NCI-H526 treated with DMSO at 0.1 percent for 48 hours (cell line): ENCODE measurements around the gene TBCEL.

ENCODE experiments used
- DNase-seq: peaks from one replicate; lab custom pipeline; 2025; lab: John Stamatoyannopoulos, UW

TBCEL gene

DNA sequence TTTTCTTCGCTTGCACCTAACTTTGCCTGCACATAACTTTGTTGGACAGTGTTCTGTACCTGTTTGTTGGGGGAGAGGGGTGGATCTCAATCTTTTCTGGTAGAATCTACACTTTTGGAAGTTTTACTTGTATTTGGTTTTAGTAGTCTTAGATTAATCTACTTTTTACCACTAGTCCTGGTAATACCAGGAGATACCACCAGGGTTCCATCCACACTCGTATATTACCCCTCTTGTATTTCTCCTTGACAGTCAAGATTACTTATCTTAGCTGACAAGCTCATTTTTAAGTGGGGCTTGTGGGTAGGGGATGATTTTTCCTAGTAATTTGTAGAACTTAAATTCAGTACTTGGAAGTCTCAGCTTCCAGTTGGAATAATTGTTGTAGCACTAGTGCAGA is 39.8 kb downstream of the TBCEL start:
- no peak for DNase-seq

DNA sequence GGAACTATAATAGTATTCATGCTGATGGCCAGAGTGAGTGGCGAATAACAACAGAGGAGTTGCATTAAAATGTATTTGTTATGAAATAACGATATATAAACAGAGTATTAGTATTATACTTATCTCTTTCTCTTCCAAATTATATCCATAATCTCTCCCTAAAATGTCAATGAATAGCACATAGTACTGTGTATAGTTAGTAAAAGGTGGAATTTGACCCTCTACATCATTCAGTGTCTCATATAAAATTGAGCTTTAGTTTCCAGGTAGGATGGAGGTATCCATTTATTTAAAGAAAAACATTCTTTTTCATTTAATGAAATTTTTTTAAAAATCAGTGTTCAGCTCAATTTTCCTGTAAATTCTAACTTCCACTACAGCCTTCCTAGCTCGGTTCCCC is 42.7 kb downstream of the TBCEL start:
- no peak for DNase-seq

DNA sequence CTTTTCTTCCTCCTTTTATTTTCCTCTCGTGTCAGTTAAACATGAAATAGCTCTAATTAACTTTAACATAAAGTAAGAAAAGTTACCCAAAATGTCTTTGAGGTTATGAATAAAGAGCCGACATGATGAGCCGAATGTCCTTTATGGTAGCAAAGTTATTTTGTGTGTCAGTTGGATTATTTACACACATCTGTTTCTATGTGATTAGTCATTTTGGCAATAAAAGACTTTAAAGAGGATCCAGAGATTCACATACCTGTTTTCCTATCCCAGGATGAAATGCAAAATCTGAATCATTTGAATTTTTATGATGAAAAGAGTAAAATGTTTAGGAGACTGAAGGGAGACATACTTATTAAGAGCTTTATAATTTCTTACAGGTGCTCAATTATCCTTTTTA is 43.1 kb downstream of the TBCEL start:
- no peak for DNase-seq

DNA sequence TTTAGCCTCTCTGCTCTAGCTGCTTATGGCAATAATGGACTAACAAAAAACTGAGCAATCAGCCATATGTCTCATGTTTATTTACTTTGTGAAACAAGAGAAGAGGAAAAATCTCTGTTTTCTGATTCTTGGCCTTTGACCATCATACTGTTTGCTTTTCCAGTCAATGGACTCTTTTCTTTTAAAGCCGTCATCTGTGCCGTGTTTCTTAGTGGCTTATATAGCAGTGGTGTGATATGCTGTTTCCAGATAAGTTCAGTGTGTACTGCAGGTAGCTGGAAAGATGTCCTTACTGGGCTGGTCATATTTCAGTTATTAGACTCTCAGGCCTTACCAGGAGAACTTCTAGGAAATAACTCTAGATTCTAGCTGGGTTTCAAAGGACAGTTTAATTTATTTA is 43.6 kb downstream of the TBCEL start:
- DNase-seq: peak; percentile 36

DNA sequence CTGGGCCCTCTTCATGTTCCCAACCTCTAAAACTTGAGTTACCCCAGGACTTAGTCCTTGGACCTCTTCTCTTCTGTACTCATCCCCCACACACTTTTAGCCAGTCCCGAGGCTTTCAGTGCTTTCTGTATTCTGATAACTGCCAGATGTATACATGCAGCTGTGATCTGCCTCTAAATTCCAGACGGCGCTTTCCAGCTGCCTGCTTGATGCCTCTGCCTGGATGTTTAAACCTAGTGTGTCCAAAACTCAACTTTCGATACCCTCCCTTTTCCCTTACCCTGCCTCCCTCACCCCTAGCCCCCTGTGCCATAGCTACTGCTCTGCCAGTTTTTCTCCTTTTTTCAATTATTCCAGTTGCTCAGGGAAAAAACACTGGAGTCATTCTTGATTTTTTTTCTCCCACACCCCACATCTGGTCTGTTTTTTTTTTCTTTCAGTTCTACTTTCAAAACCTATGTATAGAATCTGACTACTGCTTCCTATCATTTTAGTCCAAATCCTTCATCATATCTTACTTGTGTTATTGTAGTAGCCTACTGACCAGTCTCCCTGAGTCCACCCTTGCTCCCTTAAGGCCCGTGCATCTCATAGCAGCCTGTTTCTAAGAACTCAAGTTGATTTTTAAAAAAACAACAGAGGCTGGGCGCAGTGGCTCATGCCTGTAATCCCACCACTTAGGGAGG is 44.2 kb downstream of the TBCEL start:
- no peak for DNase-seq

DNA sequence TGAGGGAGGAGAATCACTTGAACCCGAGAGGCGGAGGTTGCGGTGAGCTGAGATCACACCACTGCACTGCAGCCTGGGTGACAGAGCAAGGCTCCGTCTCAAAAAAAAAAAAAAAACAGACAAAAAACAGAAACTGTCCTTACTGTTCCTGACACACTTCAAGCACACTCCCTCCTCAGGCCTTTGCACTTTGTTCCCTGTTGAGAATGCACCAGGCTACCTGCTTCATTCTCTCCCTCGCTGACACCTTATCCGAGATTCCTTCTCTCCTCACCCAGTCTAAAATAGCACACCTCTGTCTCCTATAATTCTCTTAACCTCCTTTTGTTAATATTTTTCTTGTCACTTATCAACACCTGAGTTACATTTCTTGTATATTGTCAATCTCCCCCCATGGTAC is 44.9 kb downstream of the TBCEL start:
- DNase-seq: no peak

DNA sequence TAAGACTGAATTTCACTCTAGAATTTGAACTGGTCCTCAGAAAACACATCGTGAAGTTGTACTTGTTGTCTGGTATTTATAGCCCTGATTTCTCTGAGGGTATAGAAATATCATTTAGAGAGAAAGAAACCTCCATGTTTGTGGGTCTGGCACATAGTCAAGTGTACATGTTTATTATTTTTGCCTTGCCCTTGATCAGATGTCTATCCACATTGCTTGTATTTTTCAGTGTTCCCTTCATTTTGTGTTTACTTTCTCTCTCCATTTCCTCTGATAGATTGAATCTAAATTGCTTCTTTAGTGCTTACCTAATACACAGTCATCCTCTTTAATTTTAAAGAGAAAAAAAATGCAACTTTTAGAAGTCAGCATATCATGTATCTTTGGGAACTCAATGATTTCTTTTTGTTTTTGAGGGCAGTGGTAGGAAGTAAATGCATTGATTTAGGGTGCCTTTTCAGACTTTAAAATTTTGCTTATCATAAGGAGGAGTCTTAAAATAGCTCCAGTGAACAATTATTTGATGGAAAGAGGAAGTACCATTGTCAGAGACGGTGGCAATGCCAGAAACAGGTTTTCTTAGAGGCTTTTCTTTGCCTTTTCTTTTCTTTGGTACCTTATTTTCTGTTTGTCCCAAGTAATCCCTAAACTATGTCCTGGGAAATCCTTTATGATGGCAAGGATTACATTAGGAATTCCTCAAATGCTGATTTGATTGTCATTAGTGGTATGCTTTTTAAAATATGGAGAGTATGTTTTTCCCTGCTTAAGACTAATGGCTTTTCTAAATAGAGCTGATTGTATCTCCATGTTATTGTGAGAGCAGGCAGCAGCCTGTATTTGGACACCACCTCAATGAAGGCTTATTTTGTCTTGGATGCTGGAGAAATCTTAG is 47.3 kb downstream of the TBCEL start:
- no peak for DNase-seq

DNA sequence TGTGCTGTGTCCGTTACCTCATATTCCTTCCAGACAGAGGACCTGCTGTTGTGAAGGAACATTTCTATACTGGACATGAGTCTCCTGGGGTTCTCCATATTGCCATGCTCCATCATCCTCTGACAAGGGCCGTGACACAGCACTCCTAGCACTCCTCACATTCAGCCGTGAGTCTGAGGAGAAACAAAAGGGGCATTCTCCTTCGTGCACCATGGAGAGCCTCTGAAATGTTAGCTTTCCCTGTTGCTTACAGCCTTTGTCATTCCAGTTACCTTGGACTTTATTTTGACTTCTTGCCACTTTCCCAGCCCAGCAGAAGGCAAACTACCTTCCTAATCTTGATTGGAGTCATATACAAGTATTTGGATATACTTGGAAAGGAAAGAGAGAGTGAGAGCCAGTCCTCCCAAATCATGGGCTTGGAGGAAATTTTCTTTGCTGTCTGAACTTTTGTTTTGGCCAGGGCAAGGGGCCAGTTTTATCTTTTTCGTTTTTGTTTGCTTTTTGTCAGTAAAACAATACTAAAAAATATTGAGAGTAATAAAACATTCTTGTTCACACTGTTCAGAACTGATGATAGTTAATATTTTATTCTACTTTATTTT is 48.0 kb downstream of the TBCEL start:
- DNase-seq: no peak

DNA sequence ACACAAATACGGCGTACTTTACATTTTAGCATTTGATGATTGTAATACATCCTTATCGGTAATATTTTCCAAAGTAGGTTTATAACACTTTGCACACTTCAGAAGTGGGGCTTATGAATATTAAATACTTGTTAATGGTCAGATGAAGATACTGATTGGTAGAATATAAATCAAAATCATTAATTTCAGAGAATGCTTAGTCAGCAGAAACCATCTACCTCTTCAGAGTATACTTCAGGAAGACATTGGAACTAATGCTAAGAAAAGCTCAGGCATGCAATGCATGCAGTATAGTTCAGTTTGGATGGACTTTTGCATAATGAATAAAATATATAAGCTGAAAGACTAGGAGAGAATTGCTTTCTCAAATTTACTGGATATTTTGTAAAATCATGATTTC is 57.4 kb downstream of the TBCEL start:
- DNase-seq: no peak

DNA sequence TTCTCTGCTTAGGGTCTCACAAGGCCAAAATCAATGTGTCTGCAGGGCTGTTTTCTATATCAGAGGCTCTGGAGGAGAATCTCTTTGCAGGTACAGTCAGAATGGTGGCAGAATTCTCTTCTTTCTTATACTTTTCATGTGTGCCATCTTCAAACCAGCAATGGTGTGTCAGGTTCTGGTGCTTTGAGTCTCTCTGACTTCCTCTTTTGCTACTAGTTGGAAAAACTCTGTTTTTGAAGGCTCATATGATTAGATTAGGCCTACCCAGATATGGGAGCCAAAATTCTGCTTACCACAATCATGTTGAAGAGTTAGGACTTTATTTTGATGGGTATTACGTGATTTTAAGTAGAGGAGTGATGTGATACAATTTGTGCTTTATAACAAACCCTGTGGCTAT is 58.3 kb downstream of the TBCEL start:
- no peak for DNase-seq

DNA sequence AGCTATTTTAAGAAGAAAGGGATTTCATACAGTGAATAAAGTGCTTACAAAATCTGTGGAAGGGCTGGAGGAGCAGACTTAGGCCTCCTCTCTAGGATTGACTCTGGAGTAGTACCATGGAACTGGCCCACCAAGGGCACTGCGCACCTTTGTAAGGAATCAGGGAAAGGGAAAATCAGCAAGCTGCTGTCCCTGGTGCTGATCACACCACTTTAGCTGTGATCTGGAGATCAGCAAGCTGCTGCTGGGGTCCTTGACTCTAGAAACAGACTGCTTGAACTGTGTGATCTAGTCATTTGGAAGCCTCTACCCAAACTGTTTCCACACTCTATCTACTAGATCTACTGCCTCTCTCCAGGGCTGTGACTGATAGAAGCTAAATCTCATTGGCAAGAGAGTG is 58.8 kb downstream of the TBCEL start:
- no peak for DNase-seq

DNA sequence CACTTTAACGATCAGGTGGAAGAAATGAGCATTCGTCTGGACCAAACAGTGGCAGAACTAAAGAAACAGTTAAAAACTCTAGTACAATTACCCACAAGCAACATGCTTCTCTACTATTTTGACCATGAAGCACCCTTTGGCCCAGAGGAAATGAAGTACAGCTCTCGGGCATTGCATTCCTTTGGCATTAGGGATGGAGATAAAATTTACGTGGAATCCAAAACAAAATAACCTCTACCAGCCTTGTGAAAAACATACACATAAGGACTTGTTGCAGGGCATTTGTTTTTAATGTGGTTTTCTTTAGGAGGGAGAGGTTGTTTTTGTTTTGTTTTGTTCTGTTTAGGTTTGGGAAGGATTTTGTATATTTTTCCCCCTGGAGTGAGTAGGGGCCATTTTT is 63.0 kb downstream of the TBCEL start:
- DNase-seq: no peak

DNA sequence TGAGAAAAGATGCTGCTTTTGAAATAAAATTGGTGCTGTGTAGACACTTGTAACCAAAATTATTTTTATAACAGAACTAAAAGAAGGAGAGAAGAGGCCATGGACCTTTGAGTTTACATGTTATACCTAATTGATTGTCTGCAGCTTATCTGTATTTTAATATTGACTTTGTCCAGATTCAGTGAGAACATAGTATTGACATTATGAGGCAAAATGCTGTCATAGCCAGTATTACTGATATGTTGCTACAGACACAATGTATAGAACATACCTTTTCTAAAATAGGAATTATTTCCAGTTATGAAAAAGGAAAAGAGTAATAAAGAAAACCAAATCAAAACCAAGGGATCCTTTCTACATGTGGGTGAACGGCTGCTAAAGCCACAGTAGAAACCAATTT is 65.7 kb downstream of the TBCEL start:
- no peak for DNase-seq

DNA sequence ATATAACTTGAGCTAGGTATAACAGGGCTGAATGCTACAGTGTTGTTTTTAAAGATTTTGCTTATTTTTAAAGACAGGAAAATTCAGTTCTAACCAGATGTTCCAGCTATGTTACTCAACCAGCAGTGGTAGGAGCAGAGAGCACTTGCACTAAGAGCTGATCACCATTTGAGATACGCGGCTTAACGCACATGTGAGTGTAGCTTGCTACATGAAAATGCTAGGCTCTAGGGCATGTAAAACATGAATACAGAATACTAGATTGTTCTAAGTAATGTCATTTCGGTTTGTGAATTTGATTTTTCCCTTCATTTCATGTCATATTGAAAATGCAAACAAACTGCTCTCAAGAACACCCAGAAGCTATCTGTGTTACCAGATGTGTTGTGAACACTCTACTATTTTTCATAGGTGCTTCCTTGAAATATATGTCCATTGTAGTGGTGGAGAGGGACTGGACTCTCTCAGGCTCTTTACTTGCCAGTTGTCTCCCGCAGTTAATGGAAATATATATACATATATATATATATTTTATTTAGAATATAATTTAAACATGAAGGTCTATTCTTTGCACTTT is 66.3 kb downstream of the TBCEL start:
- DNase-seq: no peak

DNA sequence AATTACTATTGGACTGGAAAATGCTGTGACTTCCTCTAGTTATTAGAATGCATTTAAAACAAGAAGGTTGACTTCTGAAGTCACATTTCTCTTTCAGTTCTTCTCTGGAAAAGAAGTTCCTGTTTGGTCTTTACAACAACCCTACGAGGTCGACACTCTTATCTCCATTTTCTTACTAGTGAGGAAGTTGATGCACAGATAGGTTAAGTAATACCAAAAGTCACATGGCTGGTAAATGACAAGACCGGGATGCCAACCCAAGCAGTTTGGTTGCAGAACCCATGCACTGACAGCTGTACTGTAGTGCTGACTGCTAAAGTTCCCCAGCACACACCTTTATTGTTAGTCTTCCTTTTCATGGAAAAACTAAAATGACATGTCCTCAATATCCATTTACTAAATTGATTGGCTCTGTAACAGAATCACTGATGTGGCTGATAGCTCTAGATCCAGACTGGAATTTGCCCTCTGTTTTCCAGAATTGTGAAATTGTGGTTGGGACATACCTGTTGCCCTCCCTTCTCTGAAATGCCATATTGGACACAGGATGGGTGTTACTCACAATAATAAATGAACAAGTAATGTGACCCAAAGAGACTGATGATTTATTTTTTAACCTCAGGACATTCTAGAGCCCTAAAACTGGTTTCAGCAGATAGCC is 67.7 kb downstream of the TBCEL start:
- no peak for DNase-seq

DNA sequence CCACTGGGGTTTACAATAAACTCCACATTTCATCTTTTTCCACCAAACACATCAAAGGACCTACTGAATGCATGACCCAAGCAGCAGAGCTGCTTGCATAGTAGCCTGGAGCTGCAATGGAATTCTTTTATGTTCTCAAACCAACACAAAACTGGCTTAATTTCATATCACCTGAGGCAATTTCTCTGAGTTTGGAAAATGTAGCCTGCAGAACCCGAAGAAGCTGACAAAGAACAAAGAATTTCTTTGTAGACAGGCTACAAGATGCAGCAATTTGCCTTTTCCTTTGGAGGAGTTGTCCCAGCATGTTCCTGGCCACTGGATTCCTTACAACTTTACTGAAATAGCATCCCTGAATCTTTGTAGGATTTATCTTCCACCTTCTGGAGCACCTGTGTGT is 71.7 kb downstream of the TBCEL start:
- no peak for DNase-seq

DNA sequence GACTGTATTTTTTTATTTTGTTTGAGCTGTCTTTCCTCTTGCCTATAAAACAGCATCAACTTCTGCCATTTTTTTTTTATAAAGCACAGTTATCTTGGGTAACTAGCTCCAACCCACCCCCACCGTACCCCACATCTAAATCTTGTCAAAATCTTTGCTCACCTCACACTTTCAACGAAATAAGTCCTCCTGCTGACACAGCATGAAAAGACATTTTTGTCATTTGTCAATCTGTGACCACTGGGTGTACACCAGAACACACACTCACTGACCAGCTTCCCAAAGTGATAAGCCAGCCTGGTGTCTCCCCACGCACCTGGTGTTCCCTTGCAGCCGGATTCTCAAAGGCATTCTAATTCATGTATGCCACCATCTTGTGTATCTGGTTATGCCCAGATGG is 75.5 kb downstream of the TBCEL start:
- no peak for DNase-seq

DNA sequence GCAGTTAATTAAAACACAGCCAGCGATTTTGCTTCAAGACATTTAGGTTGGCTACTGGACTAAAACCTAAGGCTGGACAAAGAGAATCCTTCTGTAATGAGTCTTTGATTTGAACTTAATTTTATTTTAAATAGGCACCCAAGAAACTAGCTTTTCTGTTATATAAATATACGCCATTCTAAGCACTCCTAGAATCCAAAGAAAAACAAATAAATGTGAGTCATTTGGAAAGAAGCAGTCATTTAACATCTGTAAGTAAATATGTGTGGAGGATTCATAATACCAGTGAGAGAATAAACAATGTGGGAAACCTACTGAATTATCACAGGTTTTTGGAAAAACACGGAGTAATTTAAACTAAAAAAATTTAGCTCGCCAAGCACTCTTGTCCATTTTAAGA is 76.0 kb downstream of the TBCEL start:
- no peak for DNase-seq

DNA sequence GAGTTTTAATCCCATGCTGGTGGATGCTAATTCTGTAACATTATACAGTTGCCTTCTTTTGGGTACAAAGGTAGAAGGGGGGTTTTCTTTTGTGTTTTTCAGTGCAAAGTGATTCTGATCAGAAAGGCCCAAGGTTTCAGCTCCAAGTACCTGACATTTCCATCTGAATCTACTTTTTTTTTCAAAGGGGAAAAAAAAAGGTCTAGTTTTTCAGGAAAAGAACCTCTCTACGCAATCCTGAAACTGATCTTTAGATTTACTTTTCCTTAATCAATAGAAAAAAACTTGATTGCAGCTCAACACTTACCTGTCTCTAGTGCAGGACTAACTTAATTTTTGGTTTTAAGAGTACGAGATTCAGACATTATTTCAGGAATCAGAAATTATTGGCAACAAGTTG is 77.0 kb downstream of the TBCEL start, which contains the start of gene TECTA:
Gene TECTA (plus strand): TSS at position 301 of the 400 bp plus-strand sequence. CDS start 1,423 bp downstream, outside the sequence.
- DNase-seq: peak; percentile 26

DNA sequence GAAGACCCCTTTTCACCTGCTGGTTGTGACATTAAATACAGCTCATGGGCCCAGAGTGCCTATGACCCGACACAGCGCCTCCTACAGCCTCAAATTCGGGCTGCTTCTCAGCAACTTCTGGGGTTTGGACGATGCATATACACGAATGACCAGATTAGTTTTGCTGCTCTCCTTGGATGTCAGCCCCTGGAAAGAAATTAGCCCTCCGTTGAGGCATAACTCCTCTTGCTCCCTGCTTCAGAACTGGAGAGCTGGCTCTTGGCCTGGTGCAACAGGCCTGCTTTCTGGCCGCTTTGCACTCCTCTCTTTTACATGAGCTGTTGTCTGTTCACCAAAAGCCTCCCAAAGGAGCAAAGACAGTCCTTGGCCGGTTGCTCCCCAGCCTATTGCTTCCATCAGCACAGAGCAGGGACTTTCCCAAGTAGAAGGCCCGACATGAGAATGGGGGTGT is 80.4 kb downstream of the TBCEL start:
- DNase-seq: no peak

DNA sequence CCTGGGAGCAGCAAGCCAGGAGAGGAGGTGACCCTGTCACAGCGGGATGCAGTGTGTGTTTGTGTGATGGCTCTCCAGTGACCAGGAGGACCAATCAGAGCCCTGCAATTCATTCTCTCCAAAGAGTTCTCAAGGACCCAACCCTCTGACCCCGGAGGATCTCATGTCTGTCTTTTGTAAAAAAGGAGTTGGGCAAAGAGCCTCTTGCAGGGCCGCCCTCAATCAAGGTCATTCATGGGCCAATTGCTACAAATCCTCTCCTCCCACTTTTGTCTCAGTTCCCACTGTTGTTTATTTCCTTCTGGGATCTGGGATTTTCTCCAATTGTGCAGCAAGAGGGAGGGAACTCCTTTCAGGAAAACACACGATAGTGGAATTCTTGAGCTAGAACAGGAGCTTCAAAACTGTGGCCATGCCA is 81.2 kb downstream of the TBCEL start:
- no peak for DNase-seq
